NCI-H2227 (cell line): Measurements from ENCODE around the gene KCTD10.
"Not testable (repeated sequence)": the region's sequence is repeated elsewhere in the genome, so short reads cannot be mapped to it uniquely, and the experiment has no call there.

ENCODE experiments used
- DNase-seq: peaks from one replicate; lab custom pipeline; 2025; ENCODE audit not compliant: unreplicated experiment; lab: John Stamatoyannopoulos, UW

KCTD10 gene

GRCh38 chr12:109473526-109474270 lies 3.4 kb downstream of the KCTD10 start:
- not testable (repeated sequence) for DNase-seq

GRCh38 chr12:109473006-109473405 lies 4.1 kb downstream of the KCTD10 start:
- no peak for DNase-seq

- no peak for DNase-seq
Observed at GRCh38 chr12:109469517-109469916, 7.6 kb downstream of the KCTD10 start.

- DNase-seq: no peak
Observed at GRCh38 chr12:109467978-109468676, 9.0 kb downstream of the KCTD10 start.

- DNase-seq: no peak
Observed at GRCh38 chr12:109466821-109467220, 10.3 kb downstream of the KCTD10 start.

GRCh38 chr12:109466305-109466704 lies 10.8 kb downstream of the KCTD10 start:
- DNase-seq: no peak

GRCh38 chr12:109464642-109465351 lies 12.3 kb downstream of the KCTD10 start:
- no peak for DNase-seq

- no peak for DNase-seq
Observed at GRCh38 chr12:109463756-109464155, 13.3 kb downstream of the KCTD10 start.

- peak; percentile 55 for DNase-seq
Observed at GRCh38 chr12:109462868-109463692, 14.0 kb downstream of the KCTD10 start.

GRCh38 chr12:109461846-109462756 lies 15.0 kb downstream of the KCTD10 start:
- DNase-seq: peak; percentile 16

GRCh38 chr12:109461049-109461845 lies 15.9 kb downstream of the KCTD10 start:
- no peak for DNase-seq

GRCh38 chr12:109460538-109460937 lies 16.6 kb downstream of the KCTD10 start:
- DNase-seq: no peak

- DNase-seq: no peak
Observed at GRCh38 chr12:109459247-109459646, 17.9 kb downstream of the KCTD10 start.

- no peak for DNase-seq
Observed at GRCh38 chr12:109458771-109459208, 18.3 kb downstream of the KCTD10 start.

GRCh38 chr12:109458086-109458485 lies 19.0 kb downstream of the KCTD10 start:
- no peak for DNase-seq

- no peak for DNase-seq
Observed at GRCh38 chr12:109455706-109456105, 21.4 kb downstream of the KCTD10 start.

- no peak for DNase-seq
Observed at GRCh38 chr12:109452489-109452888, 24.6 kb downstream of the KCTD10 start.

- no peak for DNase-seq
Observed at GRCh38 chr12:109451400-109451799, 25.7 kb downstream of the KCTD10 start.

GRCh38 chr12:109450980-109451379 lies 26.1 kb downstream of the KCTD10 start:
- no peak for DNase-seq
